ENCODE measurements around the gene RASSF3. TPM values are rescaled to one million over a fixed set of nuclear protein-coding genes. Genes with fewer than 3 reads are reported as not detected.

Gene RASSF3
- total RNA-seq, 1 experiment from 2014 or later = 13.4 TPM

- H3K79me2 ChIP-seq (ENCODE audit: low read length) = no peaks in the 10 kb centered on the region
- H3F3A ChIP-seq (ENCODE audit: low read length, unreplicated experiment) = no peaks in the 10 kb centered on the region
- ATAC-seq (no peak), DNase-seq (no peak)
- POLR2A ChIA-PET (ENCODE audit: unreplicated experiment) = no interaction called here
- no peak overlapping the region for H3K9ac ChIP-seq (ENCODE audit: low read length)
- H4K20me1 ChIP-seq (ENCODE audit: low read length) = no peaks in the 10 kb centered on the region
- no peaks in the 10 kb centered on the region for H3K9me2 ChIP-seq (replicated peaks; ENCODE audit: low read length)
- no peaks in the 10 kb centered on the region for H3K27me3 ChIP-seq (ENCODE audit: low read length)
- CTCF ChIA-PET = no interaction called here
- no peak overlapping the region for H3K27ac ChIP-seq (ENCODE audit: low read length)
- H3K36me3 ChIP-seq (ENCODE audit: low read depth, low read length) = no peaks in the 10 kb centered on the region
- TF ChIP-seq EZH2 (IDR thresholded peaks at IDR 0.05; ENCODE audit: low read length, unreplicated experiment) = no peak
- no peak for TF ChIP-seq EZH2phosphoT487 (IDR thresholded peaks at IDR 0.05; ENCODE audit: borderline replicate concordance, low read length)
- no peak for TF ChIP-seq CTCF (conservative IDR thresholded peaks at IDR 0.05; ENCODE audit: low read depth, low read length)
- no peak overlapping the region for H3K4me3 ChIP-seq (ENCODE audit: low read length)
- H3K4me2 ChIP-seq (ENCODE audit: low read length) = no peak overlapping the region
- no peaks in the 10 kb centered on the region for H3K9me3 ChIP-seq (ENCODE audit: low read length)
- no TSS peak for BruUV-seq (replicated peaks)
- H3K4me1 ChIP-seq (ENCODE audit: insufficient read depth, low read length) = peaks cover 6% of the 10 kb centered on the region
- no peak overlapping the region for H2AFZ ChIP-seq (ENCODE audit: low read length)
- intact Hi-C loops (cut with micrococcal nuclease) = no loop called here
Observed at GRCh38 chr12:64566122-64566521, 44.2 kb upstream of the RASSF3 start.

- Histone ChIP-seq H3K9me3 (ENCODE audit: low read length) (no peaks in the 10 kb centered on the region), H3K4me2 (ENCODE audit: low read length) (no peak overlapping the region), H3K27me3 (ENCODE audit: low read length) (no peaks in the 10 kb centered on the region), H3K4me3 (ENCODE audit: low read length) (no peak overlapping the region), H3K9me2 (replicated peaks; ENCODE audit: low read length) (no peaks in the 10 kb centered on the region), H3K79me2 (ENCODE audit: low read length) (no peaks in the 10 kb centered on the region), H3K36me3 (ENCODE audit: low read depth, low read length) (no peaks in the 10 kb centered on the region), H2AFZ (ENCODE audit: low read length) (no peak overlapping the region), H3K27ac (ENCODE audit: low read length) (no peak overlapping the region), H3K9ac (ENCODE audit: low read length) (no peak overlapping the region), H3F3A (ENCODE audit: low read length, unreplicated experiment) (no peaks in the 10 kb centered on the region), H4K20me1 (ENCODE audit: low read length) (no peaks in the 10 kb centered on the region), H3K4me1 (ENCODE audit: insufficient read depth, low read length) (no peaks in the 10 kb centered on the region)
- ATAC-seq = no peak
- intact Hi-C loops (cut with micrococcal nuclease) = no loop called here
- no peak for DNase-seq
- no TSS peak for BruUV-seq (replicated peaks)
- no peak for TF ChIP-seq CTCF (conservative IDR thresholded peaks at IDR 0.05; ENCODE audit: low read depth, low read length)
- TF ChIP-seq EZH2 (IDR thresholded peaks at IDR 0.05; ENCODE audit: low read length, unreplicated experiment) = no peak
- no peak for TF ChIP-seq EZH2phosphoT487 (IDR thresholded peaks at IDR 0.05; ENCODE audit: borderline replicate concordance, low read length)
- ChIA-PET POLR2A (ENCODE audit: unreplicated experiment) (no interaction called here), CTCF (no interaction called here)
Observed at GRCh38 chr12:64566831-64567517, 43.3 kb upstream of the RASSF3 start.

GRCh38 chr12:64567570-64567969 lies 42.7 kb upstream of the RASSF3 start:
- ChIA-PET POLR2A (ENCODE audit: unreplicated experiment) (no interaction called here), CTCF (no interaction called here)
- no peaks in the 10 kb centered on the region for H3K9me2 ChIP-seq (replicated peaks; ENCODE audit: low read length)
- no peak overlapping the region for H3K4me2 ChIP-seq (ENCODE audit: low read length)
- no peak for ATAC-seq
- no peaks in the 10 kb centered on the region for H3K9me3 ChIP-seq (ENCODE audit: low read length)
- H2AFZ ChIP-seq (ENCODE audit: low read length) = no peak overlapping the region
- no TSS peak for BruUV-seq (replicated peaks)
- intact Hi-C loops (cut with micrococcal nuclease) = no loop called here
- no peak for DNase-seq
- no peaks in the 10 kb centered on the region for H4K20me1 ChIP-seq (ENCODE audit: low read length)
- no peak overlapping the region for H3K27ac ChIP-seq (ENCODE audit: low read length)
- H3K4me3 ChIP-seq (ENCODE audit: low read length) = no peak overlapping the region
- no peaks in the 10 kb centered on the region for H3K4me1 ChIP-seq (ENCODE audit: insufficient read depth, low read length)
- no peaks in the 10 kb centered on the region for H3K79me2 ChIP-seq (ENCODE audit: low read length)
- H3K36me3 ChIP-seq (ENCODE audit: low read depth, low read length) = no peaks in the 10 kb centered on the region
- no peaks in the 10 kb centered on the region for H3F3A ChIP-seq (ENCODE audit: low read length, unreplicated experiment)
- no peak overlapping the region for H3K9ac ChIP-seq (ENCODE audit: low read length)
- no peak for TF ChIP-seq CTCF (conservative IDR thresholded peaks at IDR 0.05; ENCODE audit: low read depth, low read length)
- TF ChIP-seq EZH2phosphoT487 (IDR thresholded peaks at IDR 0.05; ENCODE audit: borderline replicate concordance, low read length) = no peak
- TF ChIP-seq EZH2 (IDR thresholded peaks at IDR 0.05; ENCODE audit: low read length, unreplicated experiment) = no peak
- no peaks in the 10 kb centered on the region for H3K27me3 ChIP-seq (ENCODE audit: low read length)
